ENCODE measurements around the gene SLC39A6.
"Not testable (repeated sequence)": the region's sequence is repeated elsewhere in the genome, so short reads cannot be mapped to it uniquely, and the experiment has no call there.

The SLC39A6 gene

GRCh38 chr18:36126668-36127067 lies 2.5 kb downstream of the SLC39A6 start:
- peaks cover 13 to 33% (median 27%) of the 10 kb centered on the region in 5 donors for H3K36me3 ChIP-seq (ENCODE audit: control insufficient read depth in 5 of 5, insufficient read depth in 5 of 5, low read length in 5 of 5)
- H3K9ac ChIP-seq (ENCODE audit: low read length in 5 of 5), result no peak overlapping the region
- H3K27ac ChIP-seq (ENCODE audit: low read depth, low read length), result no peak overlapping the region
- no peaks in the 10 kb centered on the region for H3K9me3 ChIP-seq (ENCODE audit: control insufficient read depth in 5 of 5, low read length in 5 of 5)
- no peak overlapping the region for H3K4me3 ChIP-seq (ENCODE audit: low read depth in 1 of 5, low read length in 5 of 5)
- peaks cover 9 to 35% (median 27%) of the 10 kb centered on the region in 5 donors for H3K4me1 ChIP-seq (ENCODE audit: control insufficient read depth in 5 of 5, insufficient read depth in 5 of 5, low read length in 5 of 5)
- no peaks in the 10 kb centered on the region for H3K27me3 ChIP-seq (ENCODE audit: control insufficient read depth in 5 of 5, insufficient read depth in 4 of 5, low read length in 5 of 5)

- Histone ChIP-seq H3K36me3 (ENCODE audit: control insufficient read depth in 5 of 5, insufficient read depth in 5 of 5, low read length in 5 of 5) (peaks cover 22 to 48% (median 36%) of the 10 kb centered on the region in 5 donors), H3K27me3 (ENCODE audit: control insufficient read depth in 5 of 5, insufficient read depth in 4 of 5, low read length in 5 of 5) (no peaks in the 10 kb centered on the region)
Observed at GRCh38 chr18:36124841-36125240, 4.3 kb downstream of the SLC39A6 start.

GRCh38 chr18:36120297-36120696 lies 8.8 kb downstream of the SLC39A6 start:
- H3K36me3 ChIP-seq (ENCODE audit: control insufficient read depth in 5 of 5, insufficient read depth in 5 of 5, low read length in 5 of 5), result peaks cover 30 to 60% (median 47%) of the 10 kb centered on the region in 5 donors
- no peaks in the 10 kb centered on the region for H3K4me1 ChIP-seq (ENCODE audit: control insufficient read depth in 5 of 5, insufficient read depth in 5 of 5, low read length in 5 of 5)
- H3K27ac ChIP-seq (ENCODE audit: low read depth, low read length), result no peak overlapping the region

More at GRCh38 chr18:36124841-36125240, 4.3 kb downstream of the SLC39A6 start:
- Histone ChIP-seq H3K4me3 (ENCODE audit: low read depth in 1 of 5, low read length in 5 of 5) (no peak overlapping the region), H3K9ac (ENCODE audit: low read length in 5 of 5) (no peak overlapping the region), H3K9me3 (ENCODE audit: control insufficient read depth in 5 of 5, low read length in 5 of 5) (no peaks in the 10 kb centered on the region), H3K27ac (ENCODE audit: low read depth, low read length) (no peak overlapping the region), H3K4me1 (ENCODE audit: control insufficient read depth in 5 of 5, insufficient read depth in 5 of 5, low read length in 5 of 5) (peaks cover 3 to 17% (median 12%) of the 10 kb centered on the region in 5 donors)

DNA sequence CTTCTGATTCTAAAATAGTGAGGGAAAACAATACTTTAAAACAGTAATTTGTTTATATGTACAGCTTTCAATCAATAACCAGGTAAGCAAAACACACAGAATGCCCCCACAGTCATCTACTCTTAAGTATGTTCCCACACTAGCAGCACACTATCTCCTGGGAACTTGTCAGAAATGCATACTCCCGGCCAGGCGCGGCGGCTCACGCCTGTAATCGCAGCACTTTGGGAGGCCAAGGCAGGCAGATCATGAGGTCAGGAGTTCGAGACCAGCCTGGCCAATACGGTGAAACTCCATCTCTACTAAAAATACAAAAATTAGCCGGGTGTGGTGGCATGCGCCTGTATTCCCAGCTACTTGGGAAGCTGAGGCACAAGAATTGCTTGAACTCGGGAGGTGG lies 12.4 kb downstream of the SLC39A6 start:
- not testable (repeated sequence) for H3K9ac ChIP-seq (ENCODE audit: low read length in 5 of 5); H3K27me3 ChIP-seq (ENCODE audit: control insufficient read depth in 5 of 5, insufficient read depth in 4 of 5, low read length in 5 of 5); H3K9me3 ChIP-seq (ENCODE audit: control insufficient read depth in 5 of 5, low read length in 5 of 5); H3K27ac ChIP-seq (ENCODE audit: low read depth, low read length); H3K4me3 ChIP-seq (ENCODE audit: low read depth in 1 of 5, low read length in 5 of 5); H3K4me1 ChIP-seq (ENCODE audit: control insufficient read depth in 5 of 5, insufficient read depth in 5 of 5, low read length in 5 of 5)
- peaks cover 30 to 64% (median 46%) of the 10 kb centered on the region in 5 donors for H3K36me3 ChIP-seq (ENCODE audit: control insufficient read depth in 5 of 5, insufficient read depth in 5 of 5, low read length in 5 of 5)

More at GRCh38 chr18:36120297-36120696, 8.8 kb downstream of the SLC39A6 start:
- Histone ChIP-seq H3K27me3 (ENCODE audit: control insufficient read depth in 5 of 5, insufficient read depth in 4 of 5, low read length in 5 of 5) (no peaks in the 10 kb centered on the region), H3K4me3 (ENCODE audit: low read depth in 1 of 5, low read length in 5 of 5) (no peak overlapping the region), H3K9ac (ENCODE audit: low read length in 5 of 5) (no peak overlapping the region), H3K9me3 (ENCODE audit: control insufficient read depth in 5 of 5, low read length in 5 of 5) (no peaks in the 10 kb centered on the region)

DNA sequence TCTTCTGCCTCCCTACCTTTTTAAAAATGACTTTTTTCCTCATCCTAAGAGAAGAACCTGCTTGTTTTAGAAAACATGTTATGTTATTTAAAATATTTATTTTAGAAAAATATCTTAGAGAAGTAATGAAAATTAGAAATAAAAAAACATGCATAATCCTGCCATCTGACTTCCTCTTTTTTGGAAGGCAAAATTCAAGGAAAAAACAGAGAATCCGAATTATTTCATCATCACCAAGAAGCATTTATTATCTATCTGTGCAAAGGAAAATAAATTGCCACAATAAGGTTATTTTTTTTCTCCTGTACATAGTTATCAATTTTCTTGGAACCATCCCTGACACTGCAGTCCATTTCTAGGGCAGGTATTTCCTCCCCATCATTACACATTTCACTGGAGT lies 14.4 kb downstream of the SLC39A6 start:
- H3K9me3 ChIP-seq (ENCODE audit: control insufficient read depth in 5 of 5, low read length in 5 of 5), result no peaks in the 10 kb centered on the region
- peaks cover 27 to 63% (median 50%) of the 10 kb centered on the region in 5 donors for H3K36me3 ChIP-seq (ENCODE audit: control insufficient read depth in 5 of 5, insufficient read depth in 5 of 5, low read length in 5 of 5)
- H3K4me3 ChIP-seq (ENCODE audit: low read depth in 1 of 5, low read length in 5 of 5), result no peak overlapping the region
- no peak overlapping the region for H3K9ac ChIP-seq (ENCODE audit: low read length in 5 of 5)
- no peak overlapping the region for H3K27ac ChIP-seq (ENCODE audit: low read depth, low read length)
- no peaks in the 10 kb centered on the region for H3K27me3 ChIP-seq (ENCODE audit: control insufficient read depth in 5 of 5, insufficient read depth in 4 of 5, low read length in 5 of 5)
- H3K4me1 ChIP-seq (ENCODE audit: control insufficient read depth in 5 of 5, insufficient read depth in 5 of 5, low read length in 5 of 5), result peaks cover 0 to 8% (median 0%) of the 10 kb centered on the region in 5 donors

DNA sequence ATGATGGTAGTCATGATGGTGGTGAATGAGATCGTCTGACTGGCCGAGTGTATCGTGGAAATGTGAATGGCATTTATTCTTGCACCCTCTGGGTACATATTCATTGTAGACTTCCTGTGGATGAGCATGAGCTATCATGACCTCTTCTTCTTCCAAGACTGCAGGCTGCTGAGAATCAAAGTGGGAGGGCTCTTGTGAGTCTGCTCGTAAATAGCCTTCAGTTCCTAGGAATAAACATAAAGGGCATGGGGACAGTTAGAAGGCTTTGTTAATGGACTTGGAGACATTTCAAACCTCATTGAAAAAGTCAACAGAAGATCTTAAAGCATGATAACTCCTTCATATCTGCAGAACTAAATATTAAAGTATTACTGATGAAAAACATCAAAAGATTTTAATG lies 14.9 kb downstream of the SLC39A6 start:
- H3K27ac ChIP-seq (ENCODE audit: low read depth, low read length), result no peak overlapping the region
- H3K36me3 ChIP-seq (ENCODE audit: control insufficient read depth in 5 of 5, insufficient read depth in 5 of 5, low read length in 5 of 5), result peaks cover 31 to 68% (median 50%) of the 10 kb centered on the region in 5 donors
- no peaks in the 10 kb centered on the region for H3K9me3 ChIP-seq (ENCODE audit: control insufficient read depth in 5 of 5, low read length in 5 of 5)
- no peak overlapping the region for H3K9ac ChIP-seq (ENCODE audit: low read length in 5 of 5)
- no peak overlapping the region for H3K4me3 ChIP-seq (ENCODE audit: low read depth in 1 of 5, low read length in 5 of 5)
- H3K27me3 ChIP-seq (ENCODE audit: control insufficient read depth in 5 of 5, insufficient read depth in 4 of 5, low read length in 5 of 5), result no peaks in the 10 kb centered on the region
- peaks cover 0 to 8% (median 0%) of the 10 kb centered on the region in 5 donors for H3K4me1 ChIP-seq (ENCODE audit: control insufficient read depth in 5 of 5, insufficient read depth in 5 of 5, low read length in 5 of 5)

GRCh38 chr18:36112302-36112701 lies 16.8 kb downstream of the SLC39A6 start:
- peaks cover 0 to 8% (median 0%) of the 10 kb centered on the region in 5 donors for H3K4me1 ChIP-seq (ENCODE audit: control insufficient read depth in 5 of 5, insufficient read depth in 5 of 5, low read length in 5 of 5)
- peaks cover 29 to 68% (median 47%) of the 10 kb centered on the region in 5 donors for H3K36me3 ChIP-seq (ENCODE audit: control insufficient read depth in 5 of 5, insufficient read depth in 5 of 5, low read length in 5 of 5)
- no peaks in the 10 kb centered on the region for H3K9me3 ChIP-seq (ENCODE audit: control insufficient read depth in 5 of 5, low read length in 5 of 5)
- peak overlapping the region; percentile 9 for H3K27ac ChIP-seq (ENCODE audit: low read depth, low read length)
- H3K4me3 ChIP-seq (ENCODE audit: low read depth in 1 of 5, low read length in 5 of 5), result no peak overlapping the region
- no peaks in the 10 kb centered on the region for H3K27me3 ChIP-seq (ENCODE audit: control insufficient read depth in 5 of 5, insufficient read depth in 4 of 5, low read length in 5 of 5)
- peak overlapping the region in 1 of 5 donors; percentile 16 for H3K9ac ChIP-seq (ENCODE audit: low read length in 5 of 5)

DNA sequence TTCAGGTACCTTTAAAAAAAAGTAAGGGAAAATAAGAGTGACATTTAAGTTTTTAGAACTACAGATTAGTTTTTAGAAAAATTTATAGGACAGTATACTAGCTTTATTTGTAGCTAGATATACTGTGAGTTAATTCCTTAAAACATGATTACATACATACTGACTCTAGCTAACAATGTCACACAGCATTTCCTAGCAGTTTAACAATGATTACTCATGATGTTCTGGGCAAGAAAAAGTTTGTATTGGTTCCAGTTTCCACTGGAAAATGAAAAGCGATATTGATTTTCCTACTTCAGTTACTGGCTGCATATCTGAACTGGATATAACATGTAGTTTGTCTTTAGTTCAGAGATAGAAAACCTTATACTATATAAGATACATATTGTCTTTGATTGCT lies 19.4 kb downstream of the SLC39A6 start:
- Histone ChIP-seq H3K27ac (ENCODE audit: low read depth, low read length) (no peak overlapping the region), H3K27me3 (ENCODE audit: control insufficient read depth in 5 of 5, insufficient read depth in 4 of 5, low read length in 5 of 5) (no peaks in the 10 kb centered on the region), H3K4me3 (ENCODE audit: low read depth in 1 of 5, low read length in 5 of 5) (no peak overlapping the region), H3K9ac (ENCODE audit: low read length in 5 of 5) (no peak overlapping the region), H3K36me3 (ENCODE audit: control insufficient read depth in 5 of 5, insufficient read depth in 5 of 5, low read length in 5 of 5) (peaks cover 24 to 53% (median 36%) of the 10 kb centered on the region in 5 donors), H3K9me3 (ENCODE audit: control insufficient read depth in 5 of 5, low read length in 5 of 5) (no peaks in the 10 kb centered on the region), H3K4me1 (ENCODE audit: control insufficient read depth in 5 of 5, insufficient read depth in 5 of 5, low read length in 5 of 5) (peaks cover 0 to 8% (median 0%) of the 10 kb centered on the region in 5 donors)

- Histone ChIP-seq H3K9ac (ENCODE audit: low read length in 5 of 5) (no peak overlapping the region), H3K4me3 (ENCODE audit: low read depth in 1 of 5, low read length in 5 of 5) (no peak overlapping the region), H3K27me3 (ENCODE audit: control insufficient read depth in 5 of 5, insufficient read depth in 4 of 5, low read length in 5 of 5) (no peaks in the 10 kb centered on the region), H3K4me1 (ENCODE audit: control insufficient read depth in 5 of 5, insufficient read depth in 5 of 5, low read length in 5 of 5) (peaks cover 0 to 8% (median 0%) of the 10 kb centered on the region in 5 donors), H3K27ac (ENCODE audit: low read depth, low read length) (no peak overlapping the region), H3K36me3 (ENCODE audit: control insufficient read depth in 5 of 5, insufficient read depth in 5 of 5, low read length in 5 of 5) (peaks cover 19 to 44% (median 28%) of the 10 kb centered on the region in 5 donors), H3K9me3 (ENCODE audit: control insufficient read depth in 5 of 5, low read length in 5 of 5) (no peaks in the 10 kb centered on the region)
Observed at GRCh38 chr18:36108601-36109000, 20.5 kb downstream of the SLC39A6 start.

- Histone ChIP-seq H3K4me1 (ENCODE audit: control insufficient read depth in 5 of 5, insufficient read depth in 5 of 5, low read length in 5 of 5) (peaks cover 0 to 8% (median 0%) of the 10 kb centered on the region in 5 donors), H3K9ac (ENCODE audit: low read length in 5 of 5) (no peak overlapping the region), H3K36me3 (ENCODE audit: control insufficient read depth in 5 of 5, insufficient read depth in 5 of 5, low read length in 5 of 5) (peaks cover 19 to 40% (median 25%) of the 10 kb centered on the region in 5 donors), H3K9me3 (ENCODE audit: control insufficient read depth in 5 of 5, low read length in 5 of 5) (no peaks in the 10 kb centered on the region), H3K27me3 (ENCODE audit: control insufficient read depth in 5 of 5, insufficient read depth in 4 of 5, low read length in 5 of 5) (no peaks in the 10 kb centered on the region), H3K27ac (ENCODE audit: low read depth, low read length) (no peak overlapping the region), H3K4me3 (ENCODE audit: low read depth in 1 of 5, low read length in 5 of 5) (no peak overlapping the region)
Observed at GRCh38 chr18:36108196-36108595, 20.9 kb downstream of the SLC39A6 start.
